Renal pelvis (tissue), 12 donors: Measurements from ENCODE around the gene STUB1. TPM values are rescaled to one million over a fixed set of nuclear protein-coding genes. Genes with fewer than 3 reads are reported as not detected.

Source experiments
- DNase-seq: peaks from one replicate; pipeline ENCODE4 v3.0.0-alpha.2; 2013
- long read RNA-seq, 16 experiments: transcript quantifications; one replicate each; lab custom pipeline, GENCODE V29; 2026
- polyA plus RNA-seq, 3 donors: library from polyadenylated mRNA; unstranded; fragments of 120-200 nt; gene quantifications; one replicate each; pipeline ENCODE4 v1.2.1, GENCODE V29; 2013; ENCODE audit not compliant: insufficient read length in 3 of 3

Gene STUB1
- polyA plus RNA-seq = 100 to 1,000 TPM; 109 to 133 (median 128) TPM
- long read RNA-seq, donor 1, transcript STUB1-201 (7 exons, 1,472 nt) = major isoform, 44 of 51 reads
- long read RNA-seq, donor 1, partial matches to known transcripts = 0 of 51 reads
- long read RNA-seq, donor 1, other reads (novel, unspliced or antisense) = 0 of 51 reads
- long read RNA-seq, donor 2, transcript STUB1-201 (7 exons, 1,472 nt) = major isoform, 64 of 73 reads
- long read RNA-seq, donor 2, partial matches to known transcripts = 0 of 73 reads
- long read RNA-seq, donor 2, other reads (novel, unspliced or antisense) = 0 of 73 reads
- long read RNA-seq, donor 3, transcript STUB1-201 (7 exons, 1,472 nt) = major isoform, 36 of 57 reads
- long read RNA-seq, donor 3, partial matches to known transcripts = 0 of 57 reads
- long read RNA-seq, donor 3, other reads (novel, unspliced or antisense) = 14 of 57 reads
- long read RNA-seq, donor 4, transcript STUB1-201 (7 exons, 1,472 nt) = major isoform, 64 of 72 reads
- long read RNA-seq, donor 4, partial matches to known transcripts = 0 of 72 reads
- long read RNA-seq, donor 4, other reads (novel, unspliced or antisense) = 0 of 72 reads
- long read RNA-seq, donor 5, transcript STUB1-201 (7 exons, 1,472 nt) = major isoform, 38 of 40 reads
- long read RNA-seq, donor 5, partial matches to known transcripts = 0 of 40 reads
- long read RNA-seq, donor 5, other reads (novel, unspliced or antisense) = 0 of 40 reads
- long read RNA-seq, donor 6, transcript STUB1-204 (6 exons, 875 nt) = minor isoform, 5 of 49 reads
- long read RNA-seq, donor 6, transcript STUB1-201 (7 exons, 1,472 nt) = major isoform, 41 of 49 reads
- long read RNA-seq, donor 6, partial matches to known transcripts = 0 of 49 reads
- long read RNA-seq, donor 6, other reads (novel, unspliced or antisense) = 0 of 49 reads
- long read RNA-seq, donor 7, transcript STUB1-204 (6 exons, 875 nt) = minor isoform, 5 of 100 reads
- long read RNA-seq, donor 7, transcript STUB1-202 (4 exons, 894 nt) = minor isoform, 9 of 100 reads
- long read RNA-seq, donor 7, transcript STUB1-201 (7 exons, 1,472 nt) = major isoform, 81 of 100 reads
- long read RNA-seq, donor 7, partial matches to known transcripts = 5 of 100 reads
- long read RNA-seq, donor 7, other reads (novel, unspliced or antisense) = 0 of 100 reads
- long read RNA-seq, donor 8, transcript STUB1-201 (7 exons, 1,472 nt) = major isoform, 13 of 16 reads
- long read RNA-seq, donor 8, partial matches to known transcripts = 0 of 16 reads
- long read RNA-seq, donor 8, other reads (novel, unspliced or antisense) = 0 of 16 reads
- long read RNA-seq, donor 9, transcript STUB1-201 (7 exons, 1,472 nt) = major isoform, 72 of 86 reads
- long read RNA-seq, donor 9, transcript STUB1-204 (6 exons, 875 nt) = minor isoform, 13 of 86 reads
- long read RNA-seq, donor 9, partial matches to known transcripts = 0 of 86 reads
- long read RNA-seq, donor 9, other reads (novel, unspliced or antisense) = 0 of 86 reads
- long read RNA-seq, donor 10, transcript STUB1-201 (7 exons, 1,472 nt) = major isoform, 58 of 91 reads
- long read RNA-seq, donor 10, transcript STUB1-204 (6 exons, 875 nt) = minor isoform, 8 of 91 reads
- long read RNA-seq, donor 10, partial matches to known transcripts = 23 of 91 reads
- long read RNA-seq, donor 10, other reads (novel, unspliced or antisense) = 0 of 91 reads
- long read RNA-seq, donor 11, transcript STUB1-201 (7 exons, 1,472 nt) = major isoform, 46 of 51 reads
- long read RNA-seq, donor 11, partial matches to known transcripts = 0 of 51 reads
- long read RNA-seq, donor 11, other reads (novel, unspliced or antisense) = 0 of 51 reads
- long read RNA-seq, donor 12, transcript STUB1-201 (7 exons, 1,472 nt) = major isoform, 56 of 71 reads
- long read RNA-seq, donor 12, transcript STUB1-204 (6 exons, 875 nt) = minor isoform, 7 of 71 reads
- long read RNA-seq, donor 12, partial matches to known transcripts = 5 of 71 reads
- long read RNA-seq, donor 12, other reads (novel, unspliced or antisense) = 0 of 71 reads
- long read RNA-seq, donor 13, transcript STUB1-201 (7 exons, 1,472 nt) = major isoform, 25 of 39 reads
- long read RNA-seq, donor 13, partial matches to known transcripts = 0 of 39 reads
- long read RNA-seq, donor 13, other reads (novel, unspliced or antisense) = 7 of 39 reads
- long read RNA-seq, donor 14 = 0 reads
- long read RNA-seq, donor 15 = 0 reads
- long read RNA-seq, donor 16, transcript STUB1-201 (7 exons, 1,472 nt) = major isoform, 49 of 61 reads
- long read RNA-seq, donor 16, transcript STUB1-202 (4 exons, 894 nt) = minor isoform, 6 of 61 reads
- long read RNA-seq, donor 16, transcript STUB1-204 (6 exons, 875 nt) = minor isoform, 5 of 61 reads
- long read RNA-seq, donor 16, partial matches to known transcripts = 0 of 61 reads
- long read RNA-seq, donor 16, other reads (novel, unspliced or antisense) = 0 of 61 reads

DNA sequence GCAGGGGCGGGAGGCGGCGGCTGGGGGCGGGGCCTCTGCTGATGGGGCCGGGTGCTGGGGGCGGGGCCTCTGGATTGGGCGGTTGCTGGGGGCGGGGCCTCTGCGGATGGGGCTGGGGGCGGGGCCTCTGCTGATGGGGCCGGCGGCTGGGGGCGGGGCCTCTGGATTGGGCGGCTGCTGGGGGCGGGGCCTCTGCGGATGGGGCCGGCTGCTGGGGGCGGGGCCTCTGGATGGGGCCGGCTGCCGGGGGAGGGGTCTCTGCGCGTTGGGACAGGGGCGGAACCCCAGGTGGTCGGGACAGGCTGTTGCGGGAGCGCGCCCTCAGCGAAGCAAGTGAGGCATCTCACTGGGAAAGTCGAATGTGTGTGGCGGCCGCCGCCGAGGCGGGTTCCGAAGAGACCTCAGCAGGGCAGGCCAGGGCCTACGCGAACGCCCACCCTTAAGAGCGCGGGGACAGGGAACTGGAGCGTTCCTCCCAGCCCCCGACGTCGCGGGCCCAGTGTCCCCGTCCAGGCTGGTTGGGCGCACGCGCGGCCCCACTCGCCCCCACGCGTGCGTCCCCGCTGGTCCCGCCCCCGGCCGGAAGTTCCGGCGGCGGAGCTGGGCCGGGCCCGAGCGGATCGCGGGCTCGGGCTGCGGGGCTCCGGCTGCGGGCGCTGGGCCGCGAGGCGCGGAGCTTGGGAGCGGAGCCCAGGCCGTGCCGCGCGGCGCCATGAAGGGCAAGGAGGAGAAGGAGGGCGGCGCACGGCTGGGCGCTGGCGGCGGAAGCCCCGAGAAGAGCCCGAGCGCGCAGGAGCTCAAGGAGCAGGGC, at the start of gene STUB1:
STUB1 (plus strand) TSS at position 597 of the 811 bp plus-strand sequence; CDS start at position 713, 116 bp downstream.
- DNase-seq = peak; percentile 79

DNA sequence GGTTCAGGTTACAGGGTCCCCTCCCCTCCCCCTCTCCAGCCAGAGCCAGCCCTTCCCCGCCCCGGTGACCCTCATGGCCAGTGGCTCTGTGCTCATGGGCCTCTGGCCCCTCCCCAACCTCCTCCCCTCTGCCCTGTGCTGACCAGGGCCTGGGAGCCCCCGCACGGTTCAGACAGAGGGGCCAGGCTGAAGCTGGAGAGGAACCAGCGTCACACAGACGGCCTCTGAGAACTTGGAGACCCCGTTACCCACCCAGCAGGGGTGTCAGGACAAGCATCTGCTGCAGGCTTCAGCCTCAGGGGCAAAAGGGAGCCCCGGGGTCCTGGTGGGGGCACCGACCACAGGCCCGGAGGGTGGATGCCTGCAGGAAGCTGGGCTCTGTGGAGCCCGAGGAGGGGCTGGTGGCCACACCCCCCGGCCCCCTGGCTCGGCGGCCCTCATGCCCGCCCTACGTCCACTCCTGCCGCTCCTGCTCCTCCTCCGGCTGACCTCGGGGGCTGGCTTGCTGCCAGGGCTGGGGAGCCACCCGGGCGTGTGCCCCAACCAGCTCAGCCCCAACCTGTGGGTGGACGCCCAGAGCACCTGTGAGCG, 49.3 kb upstream of the STUB1 start, which contains the start of gene WFIKKN1:
WFIKKN1 (plus strand) TSS at position 171 of the 591 bp plus-strand sequence; CDS start at position 440, 269 bp downstream.
- DNase-seq = no peak

DNA sequence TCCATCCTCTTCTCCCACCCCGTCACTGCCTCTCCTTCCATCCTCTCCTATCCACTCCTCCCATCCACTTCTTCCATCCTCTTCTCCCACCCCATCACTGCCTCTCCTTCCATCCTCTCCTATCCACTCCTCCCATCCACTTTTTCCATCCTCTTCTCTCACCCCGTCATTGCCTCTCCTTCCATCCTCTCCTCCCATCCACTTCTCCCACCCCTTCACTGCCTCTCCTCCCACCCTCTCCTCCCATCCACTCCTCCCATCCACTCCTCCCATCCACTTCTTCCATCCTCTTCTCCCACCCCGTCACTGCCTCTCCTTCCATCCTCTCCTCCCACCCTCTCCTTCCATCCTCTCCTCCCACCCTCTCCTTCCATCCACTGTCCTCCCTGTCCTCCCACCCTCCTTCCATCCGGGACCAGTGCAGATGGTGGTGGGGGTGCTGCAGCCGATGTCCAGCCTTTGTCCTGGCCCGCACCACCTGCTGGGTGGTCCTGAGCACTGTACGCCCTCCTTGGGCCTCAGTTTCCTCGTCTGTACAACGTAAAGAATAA, 48.3 kb upstream of the STUB1 start:
- no peak for DNase-seq

DNA sequence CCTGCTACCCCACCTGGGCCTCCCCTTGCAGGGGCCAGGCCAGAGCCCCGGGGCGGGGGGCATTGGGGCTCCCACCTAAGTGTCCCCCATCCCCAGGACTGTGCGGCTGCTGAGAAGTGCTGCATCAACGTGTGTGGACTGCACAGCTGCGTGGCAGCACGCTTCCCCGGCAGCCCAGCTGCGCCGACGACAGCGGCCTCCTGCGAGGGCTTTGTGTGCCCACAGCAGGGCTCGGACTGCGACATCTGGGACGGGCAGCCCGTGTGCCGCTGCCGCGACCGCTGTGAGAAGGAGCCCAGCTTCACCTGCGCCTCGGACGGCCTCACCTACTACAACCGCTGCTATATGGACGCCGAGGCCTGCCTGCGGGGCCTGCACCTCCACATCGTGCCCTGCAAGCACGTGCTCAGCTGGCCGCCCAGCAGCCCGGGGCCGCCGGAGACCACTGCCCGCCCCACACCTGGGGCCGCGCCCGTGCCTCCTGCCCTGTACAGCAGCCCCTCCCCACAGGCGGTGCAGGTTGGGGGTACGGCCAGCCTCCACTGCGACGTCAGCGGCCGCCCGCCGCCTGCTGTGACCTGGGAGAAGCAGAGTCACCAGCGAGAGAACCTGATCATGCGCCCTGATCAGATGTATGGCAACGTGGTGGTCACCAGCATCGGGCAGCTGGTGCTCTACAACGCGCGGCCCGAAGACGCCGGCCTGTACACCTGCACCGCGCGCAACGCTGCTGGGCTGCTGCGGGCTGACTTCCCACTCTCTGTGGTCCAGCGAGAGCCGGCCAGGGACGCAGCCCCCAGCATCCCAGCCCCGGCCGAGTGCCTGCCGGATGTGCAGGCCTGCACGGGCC, 47.5 kb upstream of the STUB1 start:
- no peak for DNase-seq

DNA sequence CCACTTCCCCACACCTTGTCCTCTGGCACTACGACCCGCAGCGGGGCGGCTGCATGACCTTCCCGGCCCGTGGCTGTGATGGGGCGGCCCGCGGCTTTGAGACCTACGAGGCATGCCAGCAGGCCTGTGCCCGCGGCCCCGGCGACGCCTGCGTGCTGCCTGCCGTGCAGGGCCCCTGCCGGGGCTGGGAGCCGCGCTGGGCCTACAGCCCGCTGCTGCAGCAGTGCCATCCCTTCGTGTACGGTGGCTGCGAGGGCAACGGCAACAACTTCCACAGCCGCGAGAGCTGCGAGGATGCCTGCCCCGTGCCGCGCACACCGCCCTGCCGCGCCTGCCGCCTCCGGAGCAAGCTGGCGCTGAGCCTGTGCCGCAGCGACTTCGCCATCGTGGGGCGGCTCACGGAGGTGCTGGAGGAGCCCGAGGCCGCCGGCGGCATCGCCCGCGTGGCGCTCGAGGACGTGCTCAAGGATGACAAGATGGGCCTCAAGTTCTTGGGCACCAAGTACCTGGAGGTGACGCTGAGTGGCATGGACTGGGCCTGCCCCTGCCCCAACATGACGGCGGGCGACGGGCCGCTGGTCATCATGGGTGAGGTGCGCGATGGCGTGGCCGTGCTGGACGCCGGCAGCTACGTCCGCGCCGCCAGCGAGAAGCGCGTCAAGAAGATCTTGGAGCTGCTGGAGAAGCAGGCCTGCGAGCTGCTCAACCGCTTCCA, 46.7 kb upstream of the STUB1 start:
- DNase-seq = no peak

DNA sequence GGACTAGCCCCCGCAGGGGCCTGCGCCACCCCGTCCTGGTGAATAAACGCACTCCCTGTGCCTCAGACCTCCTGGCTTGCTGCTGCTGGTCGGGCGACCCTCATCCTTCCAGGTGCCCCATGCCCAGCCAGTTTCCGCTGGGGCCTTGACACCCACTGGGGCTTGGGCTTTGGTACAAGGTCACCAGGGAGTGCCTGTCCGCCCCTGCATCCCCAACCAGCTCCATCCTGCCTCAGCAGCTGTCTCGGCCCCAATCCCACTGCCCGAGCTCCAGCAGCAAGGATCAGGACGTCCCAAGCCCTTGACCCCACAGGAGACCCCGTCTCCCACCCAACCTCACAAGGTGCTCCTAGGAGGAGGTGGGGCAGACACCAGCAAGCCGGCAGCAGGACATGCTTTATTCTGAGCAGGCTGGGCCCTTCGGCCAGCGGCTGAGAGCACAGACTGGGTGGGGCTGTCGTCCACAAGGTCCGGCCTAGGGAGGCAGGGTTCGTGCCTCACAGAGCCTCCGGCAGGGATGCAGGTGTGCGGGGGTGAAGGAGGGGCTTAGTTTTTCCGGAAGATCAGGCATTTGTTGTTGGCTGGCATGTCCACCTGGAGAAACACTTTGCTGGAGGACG, 46.0 kb upstream of the STUB1 start:
- no peak for DNase-seq

DNA sequence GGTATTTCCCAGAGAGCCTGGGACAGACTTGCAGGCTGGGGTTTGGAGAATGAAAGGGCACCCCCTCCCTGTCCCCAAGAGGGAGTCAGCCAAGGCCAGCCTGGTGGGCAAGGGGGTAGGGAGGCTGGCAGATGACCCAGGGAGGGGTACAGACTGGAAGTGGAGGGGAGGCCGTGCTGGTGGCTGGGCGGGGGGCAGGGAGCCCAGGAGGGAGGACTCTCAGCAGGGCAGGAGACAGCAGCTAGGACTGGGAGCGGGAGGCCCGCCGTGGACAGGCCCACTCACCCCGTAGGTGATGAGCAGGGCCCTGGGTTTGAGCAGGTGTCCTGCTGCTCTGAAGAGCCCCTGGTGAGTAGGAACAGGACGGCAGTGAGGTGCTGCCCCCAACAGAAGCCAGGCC, 45.2 kb upstream of the STUB1 start:
- DNase-seq = no peak

DNA sequence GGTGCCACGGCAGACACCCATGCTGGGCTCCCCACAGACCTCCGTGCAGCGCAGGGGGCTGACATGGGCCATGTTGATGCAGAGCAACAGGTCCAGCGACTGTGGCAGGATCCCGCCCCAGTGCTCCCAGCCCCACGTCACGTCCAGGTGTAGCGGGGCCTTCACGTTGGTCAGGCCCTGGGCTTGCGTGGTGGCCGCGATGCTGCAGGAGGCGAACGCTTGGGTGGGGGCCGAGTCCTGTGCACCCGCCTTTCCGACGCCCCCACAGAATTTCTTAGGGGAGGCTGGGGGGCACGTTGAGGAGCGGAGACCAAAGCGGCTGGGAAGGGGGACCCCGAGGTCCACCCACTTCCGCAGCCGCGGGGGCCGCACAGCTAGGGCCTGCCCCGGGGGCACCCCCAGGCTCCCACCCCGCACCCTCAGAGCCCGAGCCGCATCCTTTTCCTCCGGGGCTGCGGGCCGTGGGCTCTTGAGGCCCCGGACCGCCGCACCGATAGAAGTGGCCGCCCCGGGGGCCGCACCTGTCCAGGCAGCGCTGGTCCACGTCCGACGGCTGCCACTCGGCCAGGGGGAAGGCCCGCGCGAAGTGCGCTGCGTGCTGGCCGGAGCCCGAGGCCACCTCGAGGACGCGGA, 44.5 kb upstream of the STUB1 start:
- no peak for DNase-seq

DNA sequence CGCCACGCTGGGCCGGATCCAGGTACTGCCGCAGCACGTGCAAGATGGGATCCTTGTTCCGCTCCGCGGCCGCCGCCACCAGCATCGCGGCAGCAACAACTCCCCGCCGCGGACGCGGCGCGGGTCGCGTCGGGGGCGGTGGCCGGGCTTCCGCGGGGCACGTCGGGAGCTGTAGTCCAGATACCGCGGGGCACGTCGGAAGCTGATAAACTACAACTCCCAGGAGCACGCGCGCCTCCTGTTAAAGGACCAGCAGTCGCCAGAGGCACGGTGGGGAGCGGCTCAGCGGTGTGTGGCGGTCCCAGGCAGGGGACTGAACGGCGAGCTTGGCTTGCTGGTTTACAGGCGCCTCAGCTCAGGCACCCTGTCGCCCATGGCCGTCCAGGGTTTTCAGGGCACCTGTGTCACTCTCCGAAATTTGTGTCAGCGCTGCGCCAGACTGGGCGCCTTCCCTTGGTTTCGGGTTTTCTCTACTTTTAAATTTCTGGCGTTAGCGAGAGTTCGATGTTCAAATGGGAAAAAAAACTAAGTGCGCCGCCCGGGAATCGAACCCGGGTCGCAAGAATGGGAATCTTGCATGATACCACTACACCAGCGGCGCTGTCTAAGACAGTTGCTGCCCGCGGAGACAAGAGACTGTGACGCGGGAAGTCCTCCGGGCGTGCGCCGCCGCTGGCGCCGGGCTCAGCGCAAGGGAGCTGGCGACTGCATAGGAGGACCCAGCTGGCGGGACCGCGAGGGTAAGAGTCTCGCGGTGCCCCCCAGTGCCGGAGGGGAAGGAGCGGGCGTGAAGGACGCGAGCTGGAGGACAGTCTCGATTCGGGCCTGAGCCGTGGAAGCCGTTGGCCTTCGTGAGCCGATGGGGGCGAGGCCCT, 43.8 kb upstream of the STUB1 start, which contains the start of gene METTL26:
METTL26 (minus strand) TSS at position 100 of the 875 bp plus-strand sequence; CDS start at position 85, 15 bp downstream.
- peak; percentile 94 for DNase-seq

DNA sequence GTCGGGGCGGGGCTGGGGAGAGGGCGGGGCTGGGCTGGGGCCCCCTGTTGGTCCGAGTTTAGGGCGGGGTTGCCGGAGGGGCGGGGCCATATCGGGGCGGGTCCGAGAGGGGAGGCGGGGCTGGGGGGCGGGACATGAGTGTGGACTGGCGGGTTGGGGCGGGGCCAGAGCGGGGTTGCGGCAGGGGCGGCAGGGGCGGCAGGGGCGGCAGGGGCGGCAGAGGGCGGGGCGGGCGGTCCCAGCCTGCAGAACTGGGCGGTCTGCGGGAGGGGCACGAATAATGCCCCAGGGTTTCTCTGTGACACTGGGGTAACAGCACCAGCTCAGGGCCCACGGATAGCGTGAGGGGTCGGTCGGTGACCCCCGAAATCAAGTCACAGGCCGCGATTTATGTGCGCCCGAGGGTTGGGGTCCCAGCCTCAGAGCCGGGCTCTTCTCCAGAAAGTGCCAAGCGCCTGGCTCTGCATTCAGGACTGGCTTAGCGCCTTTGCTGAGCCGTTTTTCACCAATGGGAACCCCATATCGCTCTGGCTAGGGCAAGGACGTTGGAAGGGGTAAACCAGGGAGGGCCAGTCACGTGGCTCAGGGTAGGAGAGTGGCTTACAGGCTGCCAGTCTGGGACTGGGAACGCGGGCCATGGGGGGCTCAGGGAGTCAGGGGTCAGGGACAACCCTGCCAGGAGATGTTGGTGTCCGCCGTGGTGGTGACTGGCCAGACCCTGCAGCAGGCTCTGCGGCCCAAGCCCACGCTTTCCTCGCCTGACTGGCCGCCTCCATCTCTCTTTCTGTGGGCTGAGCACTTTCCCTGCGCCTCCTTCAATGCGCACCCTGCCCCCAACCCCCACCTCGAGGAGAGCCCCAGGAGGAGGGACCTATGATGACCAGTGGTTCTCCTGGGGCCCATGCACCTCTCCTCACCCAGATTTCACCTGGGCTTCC, 42.9 kb upstream of the STUB1 start:
- no peak for DNase-seq

DNA sequence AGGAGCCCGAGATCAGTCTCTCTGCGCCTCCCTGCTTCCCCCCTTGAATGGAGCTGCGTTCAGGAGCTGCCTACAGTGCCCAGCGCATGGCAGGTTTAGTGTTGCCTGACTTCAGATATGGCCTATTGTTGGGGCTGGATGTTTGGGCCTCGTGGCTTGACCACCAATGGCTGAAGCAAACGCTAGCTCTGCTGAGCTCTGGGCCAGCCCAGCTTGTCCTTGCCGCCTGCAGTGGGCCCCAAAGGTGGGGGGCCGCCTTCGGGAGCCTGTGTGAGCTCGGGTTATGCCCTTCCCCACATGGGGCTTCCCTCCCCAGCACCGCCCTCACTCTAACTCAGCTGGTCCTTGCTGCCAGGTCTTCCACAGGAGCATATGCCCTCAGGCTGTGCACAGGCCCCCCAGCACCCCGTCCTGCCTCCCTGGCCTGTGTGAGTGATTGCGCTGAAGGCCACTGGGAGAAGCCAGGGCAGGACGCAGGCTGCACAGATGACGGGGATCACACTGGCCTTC, 42.1 kb upstream of the STUB1 start:
- DNase-seq = no peak

DNA sequence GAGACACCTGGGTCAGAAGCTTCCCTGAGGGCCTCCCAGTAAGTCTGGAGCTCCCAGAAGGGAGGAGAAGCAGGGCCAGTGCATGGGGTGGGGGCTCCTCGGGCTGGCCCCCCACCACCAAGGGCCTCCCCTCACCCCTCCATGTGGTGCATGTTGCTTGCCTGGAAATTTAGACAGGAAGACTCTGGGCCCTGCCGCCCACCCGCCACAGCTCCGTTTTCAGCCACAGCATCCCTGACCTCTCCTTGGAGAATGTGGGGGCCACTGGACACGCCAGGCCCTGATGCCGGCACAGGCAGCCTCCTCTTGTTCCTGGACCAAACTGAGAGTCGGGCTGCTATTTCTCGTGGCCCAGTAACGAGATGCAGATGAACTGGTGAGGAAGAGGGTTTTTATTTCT, 41.4 kb upstream of the STUB1 start:
- DNase-seq = no peak
